HL-60 (cell line): ENCODE measurements around the gene TECTB.

Experiments used
- CTCF ChIP-seq: IDR thresholded peaks from one replicate; pipeline ENCODE4 v1.5.1; 2011; ENCODE audit warnings: low read length, control low read depth, inconsistent platforms; ENCODE audit not compliant: insufficient read depth
- POLR2AphosphoS5 ChIP-seq: IDR thresholded peaks from 2 replicates; pipeline ENCODE4 v1.6.1; 2012; ENCODE audit warnings: low read depth
- REST ChIP-seq: IDR thresholded peaks from 2 replicates; pipeline ENCODE4 v1.6.1; 2012; ENCODE audit warnings: low read depth; ENCODE audit not compliant: insufficient replicate concordance
- SPI1 ChIP-seq: IDR thresholded peaks from 2 replicates; pipeline ENCODE4 v1.6.1; 2012; ENCODE audit warnings: low read depth, mild to moderate bottlenecking, borderline replicate concordance

- no peak for TF ChIP-seq CTCF
- TF ChIP-seq POLR2AphosphoS5 = no peak
- TF ChIP-seq REST = no peak
- no peak for TF ChIP-seq SPI1
Measured at GRCh38 chr10:112336556-112337201, 53.5 kb downstream of the TECTB start.
